CD4-positive, alpha-beta T cell treated with Interleukin-6 at 100 ng/mL for 8 hours (primary cell): ENCODE results near the gene RHOV.
A peak's percentile ranks its signal among the peaks of the same experiment; 100 is the strongest.

Experiments used
- DNase-seq: peaks from one replicate; pipeline ENCODE4 v3.0.0-alpha.2; 2020; ENCODE audit warnings: mixed read lengths, low spot score

RHOV gene

GRCh38 chr15:40873694-40874561 is at the start of gene RHOV:
TSS of gene RHOV (minus strand) at chr15:40874234. CDS start at chr15:40874139, 95 bp downstream.
- peak; percentile 44 for DNase-seq

- DNase-seq = no peak
Observed at GRCh38 chr15:40923551-40923950, 49.5 kb upstream of the RHOV start.

GRCh38 chr15:40922608-40923005 is 48.6 kb upstream of the RHOV start:
- no peak for DNase-seq

- DNase-seq = no peak
Observed at GRCh38 chr15:40921949-40922607, 48.0 kb upstream of the RHOV start.

GRCh38 chr15:40918799-40919392 is 44.9 kb upstream of the RHOV start:
- DNase-seq = no peak

- DNase-seq = no peak
Observed at GRCh38 chr15:40918146-40918798, 44.2 kb upstream of the RHOV start.

GRCh38 chr15:40917585-40917984 is 43.6 kb upstream of the RHOV start:
- no peak for DNase-seq

GRCh38 chr15:40915679-40916078 is 41.6 kb upstream of the RHOV start:
- no peak for DNase-seq

GRCh38 chr15:40915116-40915661 is 41.2 kb upstream of the RHOV start:
- no peak for DNase-seq

- no peak for DNase-seq
Observed at GRCh38 chr15:40914486-40914885, 40.5 kb upstream of the RHOV start.

- DNase-seq = no peak
Observed at GRCh38 chr15:40914013-40914412, 40.0 kb upstream of the RHOV start.

- DNase-seq = no peak
Observed at GRCh38 chr15:40912478-40912877, 38.4 kb upstream of the RHOV start.

- DNase-seq = no peak
Observed at GRCh38 chr15:40911693-40912092, 37.7 kb upstream of the RHOV start.

GRCh38 chr15:40911141-40911540 is 37.1 kb upstream of the RHOV start:
- no peak for DNase-seq

GRCh38 chr15:40909662-40910630 is 35.9 kb upstream of the RHOV start:
- no peak for DNase-seq

GRCh38 chr15:40908095-40908494 is 34.1 kb upstream of the RHOV start:
- no peak for DNase-seq

- peak; percentile 63 for DNase-seq
Observed at GRCh38 chr15:40906991-40907802, 33.2 kb upstream of the RHOV start.

- peak; percentile 67 for DNase-seq
Observed at GRCh38 chr15:40906091-40906990, 32.3 kb upstream of the RHOV start.
